Keratinocyte (primary cell): Measurements from ENCODE around the gene SNW1. TPM values are rescaled to one million over a fixed set of nuclear protein-coding genes. Genes with fewer than 3 reads are reported as not detected.

Source experiments
- DNase-seq: peaks from one replicate; pipeline ENCODE4 v3.0.0-alpha.2; 2011; ENCODE audit warnings: low read depth, missing footprints, low spot score
- FAIRE-seq: peaks from 2 replicates; lab custom pipeline; 2011; peaks lifted over from hg19 to GRCh38; lab: Jason Lieb, UNC
- H2AFZ ChIP-seq: 2 replicates; pipeline ENCODE4 v1.6.0; 2012; ENCODE audit warnings: low read length, control low read depth, inconsistent platforms; ENCODE audit not compliant: control insufficient read depth
- H3K27ac ChIP-seq: 2 replicates; pipeline ENCODE4 v1.5.1; 2011; ENCODE audit warnings: low read length; ENCODE audit not compliant: control insufficient read depth, insufficient read depth
- H3K27me3 ChIP-seq: 3 replicates; pipeline ENCODE4 v1.6.0; 2011; ENCODE audit warnings: low read length; ENCODE audit not compliant: control insufficient read depth, insufficient read depth; ENCODE audit errors: extremely low read depth
- H3K36me3 ChIP-seq, 2 experiments: 2 replicates in 1 of 2; 3 replicates in 1 of 2; pipeline ENCODE4 v1.5.1; 2011; ENCODE audit warnings: low read length in 2 of 2, mild to moderate bottlenecking in 1 of 2; ENCODE audit not compliant: control insufficient read depth in 2 of 2, insufficient read depth in 2 of 2; ENCODE audit errors: extremely low read depth in 1 of 2
- H3K4me1 ChIP-seq: 3 replicates; pipeline ENCODE4 v1.5.1; 2011; ENCODE audit warnings: low read length; ENCODE audit not compliant: control insufficient read depth, insufficient read depth; ENCODE audit errors: extremely low read depth
- H3K4me2 ChIP-seq: 3 replicates; pipeline ENCODE4 v1.6.0; 2011; ENCODE audit warnings: low read depth, low read length; ENCODE audit not compliant: control insufficient read depth, insufficient read depth; ENCODE audit errors: extremely low read depth
- H3K4me3 ChIP-seq, 3 experiments: fragments of 200-600 bp in 1 of 3; sonication (generic) in 1 of 3; 2 replicates in 2 of 3; 3 replicates in 1 of 3; pipeline ENCODE4 v1.5.1; 2011 to 2016; ENCODE audit warnings: low read length in 3 of 3, mild to moderate bottlenecking in 3 of 3, control low read depth in 2 of 3, inconsistent platforms in 1 of 3, low read depth in 1 of 3, mixed read lengths in 1 of 3, mixed run types in 1 of 3, moderate library complexity in 1 of 3; ENCODE audit not compliant: control insufficient read depth in 2 of 3, insufficient read depth in 2 of 3; ENCODE audit errors: extremely low read depth in 1 of 3
- H3K79me2 ChIP-seq: 2 replicates; pipeline ENCODE4 v1.6.0; 2012; ENCODE audit warnings: low read length; ENCODE audit not compliant: control insufficient read depth, insufficient read depth
- H3K9ac ChIP-seq: 3 replicates; pipeline ENCODE4 v1.6.0; 2011; ENCODE audit warnings: low read length; ENCODE audit not compliant: control insufficient read depth, insufficient read depth; ENCODE audit errors: extremely low read depth
- H3K9me1 ChIP-seq: 3 replicates; pipeline ENCODE4 v1.6.0; 2011; ENCODE audit warnings: low read length; ENCODE audit not compliant: control insufficient read depth, insufficient read depth; ENCODE audit errors: extremely low read depth
- H3K9me3 ChIP-seq: 2 replicates; pipeline ENCODE4 v1.5.1; 2012; ENCODE audit warnings: low read depth, low read length; ENCODE audit not compliant: control insufficient read depth
- H4K20me1 ChIP-seq: 3 replicates; pipeline ENCODE4 v1.6.0; 2011; ENCODE audit warnings: low read length; ENCODE audit not compliant: control insufficient read depth, insufficient read depth; ENCODE audit errors: extremely low read depth
- CTCF ChIP-seq, 3 experiments: IDR thresholded peaks in 1 of 3; conservative IDR thresholded peaks in 1 of 3; optimal IDR thresholded peaks in 1 of 3; 2 replicates in 2 of 3; 3 replicates in 1 of 3; pipeline versions ENCODE3 to v1.5.1; 2011; ENCODE audit warnings: low read length in 3 of 3, mild to moderate bottlenecking in 3 of 3, moderate library complexity in 2 of 3, control low read depth in 1 of 3, inconsistent platforms in 1 of 3; ENCODE audit not compliant: insufficient read depth in 2 of 3; ENCODE audit errors: extremely low read depth in 1 of 3
- EZH2 ChIP-seq: IDR thresholded peaks from one replicate; pipeline ENCODE4 v1.6.1; 2012; ENCODE audit warnings: inconsistent platforms, mild to moderate bottlenecking, low read length, moderate library complexity
- dilution Hi-C: fragments of 300-500 bp; cut with MboI; formaldehyde crosslinking; loops from one replicate; pipeline ENCODE4 v1.7.0; 2020; ENCODE audit warnings: low sequenced_read_pairs; ENCODE audit not compliant: extremely low pct_ligation_motif_present
- polyA plus RNA-seq, 5 experiments: library from polyadenylated mRNA; depleted of rRNA in 3 of 5; stranded (reverse) in 3 of 5; stranded (forward) in 1 of 5; unstranded in 1 of 5; fragments of >200 nt; gene quantifications; 1 replicate in 1 of 5; 2 replicates in 3 of 5; 3 replicates in 1 of 5; pipeline versions ENCODE4 v1.2.1 to v1.2.3, GENCODE V29; 2011 to 2012; ENCODE audit warnings: missing spikeins in 2 of 5, low read depth in 1 of 5, low replicate concordance in 1 of 5

SNW1 gene
- polyA plus RNA-seq, 1 donor (not counting 4 experiments of a cell fraction or from before 2014, with no cell fraction given), result 52.5 TPM

- H3K4me2 ChIP-seq, result no peak overlapping the region
- no peaks in the 10 kb centered on the region for H3K9me3 ChIP-seq
- H3K9ac ChIP-seq, result no peak overlapping the region
- no peak overlapping the region for H3K4me3 ChIP-seq
- H3K79me2 ChIP-seq, result no peaks in the 10 kb centered on the region
- H3K9me1 ChIP-seq, result no peaks in the 10 kb centered on the region
- no peaks in the 10 kb centered on the region for H4K20me1 ChIP-seq
- TF ChIP-seq CTCF (optimal IDR thresholded peaks at IDR 0.05 in 1 of 3, IDR thresholded peaks at IDR 0.05 in 1 of 3, conservative IDR thresholded peaks at IDR 0.05 in 1 of 3; ENCODE audit: extremely low read depth in 1 of 3, insufficient read depth in 2 of 3, low read length in 3 of 3) (no peak), EZH2 (no peak)
- dilution Hi-C loops, result no loop called here
- no peak overlapping the region for H3K27ac ChIP-seq
- DNase-seq (no peak), FAIRE-seq (no peak)
- H3K27me3 ChIP-seq, result no peaks in the 10 kb centered on the region
- H3K4me1 ChIP-seq, result no peaks in the 10 kb centered on the region
- no peak overlapping the region for H2AFZ ChIP-seq
- peaks cover 4% of the 10 kb centered on the region in 2 experiments for H3K36me3 ChIP-seq
Measured at GRCh38 chr14:77673193-77673592, 87.8 kb downstream of the SNW1 start.

Other genes with a start within 250 kb of the SNW1 start
- 32.4 to 46.8 TPM (median 34.8 TPM) in 3 replicates for gene SPTLC2, start 144.5 kb downstream of the SNW1 start, polyA plus RNA-seq
- gene ALKBH1, start 53.1 kb downstream of the SNW1 start, polyA plus RNA-seq, result 11.2 to 13.0 TPM (median 11.8 TPM) in 3 replicates
- 195 to 361 TPM (median 238 TPM) in 3 replicates for gene SLIRP, start 53.1 kb downstream of the SNW1 start, polyA plus RNA-seq
- 4.8 to 9.5 TPM (median 4.9 TPM) in 3 replicates for gene ADCK1, start 39.0 kb upstream of the SNW1 start, polyA plus RNA-seq